ENCODE data around the gene HACD2. TPM values are rescaled to one million over a fixed set of nuclear protein-coding genes. Genes with fewer than 3 reads are reported as not detected.

HACD2 gene
- total RNA-seq, 4 donors from 2014 or later, result 50.9 to 72.9 (median 58.4) TPM

DNA sequence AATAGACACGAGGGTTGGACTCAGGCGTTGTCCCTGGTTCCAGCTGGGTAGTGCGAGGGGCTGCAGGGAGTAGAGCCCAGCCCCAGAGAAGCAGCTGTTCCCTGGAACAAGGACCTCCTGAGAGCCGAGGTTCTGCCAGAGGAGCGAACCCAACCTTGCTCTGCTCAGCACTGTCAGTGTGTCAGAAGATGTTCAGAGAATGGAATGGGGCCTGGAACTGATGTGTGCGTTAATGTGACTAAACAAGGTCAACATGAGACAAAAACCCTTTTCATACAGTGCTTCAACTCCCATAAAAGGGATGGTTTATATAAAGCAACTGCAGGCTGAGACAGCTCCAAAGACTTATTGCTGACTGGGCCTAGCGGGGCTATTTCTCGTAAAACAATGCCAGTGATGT lies 35.5 kb upstream of the HACD2 start:
- TF ChIP-seq, protein P1, sequence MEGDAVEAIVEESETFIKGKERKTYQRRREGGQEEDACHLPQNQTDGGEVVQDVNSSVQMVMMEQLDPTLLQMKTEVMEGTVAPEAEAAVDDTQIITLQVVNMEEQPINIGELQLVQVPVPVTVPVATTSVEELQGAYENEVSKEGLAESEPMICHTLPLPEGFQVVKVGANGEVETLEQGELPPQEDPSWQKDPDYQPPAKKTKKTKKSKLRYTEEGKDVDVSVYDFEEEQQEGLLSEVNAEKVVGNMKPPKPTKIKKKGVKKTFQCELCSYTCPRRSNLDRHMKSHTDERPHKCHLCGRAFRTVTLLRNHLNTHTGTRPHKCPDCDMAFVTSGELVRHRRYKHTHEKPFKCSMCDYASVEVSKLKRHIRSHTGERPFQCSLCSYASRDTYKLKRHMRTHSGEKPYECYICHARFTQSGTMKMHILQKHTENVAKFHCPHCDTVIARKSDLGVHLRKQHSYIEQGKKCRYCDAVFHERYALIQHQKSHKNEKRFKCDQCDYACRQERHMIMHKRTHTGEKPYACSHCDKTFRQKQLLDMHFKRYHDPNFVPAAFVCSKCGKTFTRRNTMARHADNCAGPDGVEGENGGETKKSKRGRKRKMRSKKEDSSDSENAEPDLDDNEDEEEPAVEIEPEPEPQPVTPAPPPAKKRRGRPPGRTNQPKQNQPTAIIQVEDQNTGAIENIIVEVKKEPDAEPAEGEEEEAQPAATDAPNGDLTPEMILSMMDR (IDR thresholded peaks at IDR 0.05; ENCODE audit: low read depth), result no peak

GRCh38 chr3:123618768-123619484 lies 34.1 kb upstream of the HACD2 start:
- TF ChIP-seq, protein P1 (IDR thresholded peaks at IDR 0.05; ENCODE audit: low read depth), result no peak

DNA sequence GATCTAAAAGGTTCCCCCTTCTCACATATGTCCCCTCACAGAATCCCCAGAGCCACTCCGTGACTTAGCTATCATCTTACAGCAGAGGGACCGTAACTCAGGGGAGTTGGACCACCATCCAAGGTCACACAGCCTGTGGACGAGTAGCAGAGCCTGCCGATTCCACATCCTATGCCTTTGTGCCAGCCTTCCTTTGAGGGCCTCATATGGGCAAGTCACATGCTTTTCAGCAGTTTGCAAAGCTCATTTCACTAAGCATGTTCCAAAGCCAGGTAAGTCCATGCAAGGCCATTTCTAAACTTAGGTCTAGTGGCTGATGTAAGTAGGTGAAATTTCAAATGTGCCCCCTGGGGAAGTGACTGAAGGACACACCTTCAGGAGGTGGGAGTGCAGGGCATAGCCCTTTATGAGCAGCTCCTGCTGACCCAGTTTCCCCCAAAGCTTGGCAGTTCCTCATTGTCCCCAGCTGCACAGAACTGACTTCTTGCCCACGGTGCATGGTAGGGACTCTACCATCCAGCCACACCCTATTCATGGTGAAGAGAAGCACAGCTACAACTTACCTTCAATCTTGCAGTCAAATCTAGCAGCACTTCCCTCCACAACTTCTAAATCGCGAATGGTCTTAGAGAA lies 33.3 kb upstream of the HACD2 start:
- TF ChIP-seq, protein P1 (IDR thresholded peaks at IDR 0.05; ENCODE audit: low read depth), result no peak

GRCh38 chr3:123616593-123616992 lies 31.7 kb upstream of the HACD2 start:
- TF ChIP-seq, protein P1 (IDR thresholded peaks at IDR 0.05; ENCODE audit: low read depth), result no peak

- TF ChIP-seq, protein P1 (IDR thresholded peaks at IDR 0.05; ENCODE audit: low read depth), result no peak
Observed at GRCh38 chr3:123613543-123613942, 28.7 kb upstream of the HACD2 start.

DNA sequence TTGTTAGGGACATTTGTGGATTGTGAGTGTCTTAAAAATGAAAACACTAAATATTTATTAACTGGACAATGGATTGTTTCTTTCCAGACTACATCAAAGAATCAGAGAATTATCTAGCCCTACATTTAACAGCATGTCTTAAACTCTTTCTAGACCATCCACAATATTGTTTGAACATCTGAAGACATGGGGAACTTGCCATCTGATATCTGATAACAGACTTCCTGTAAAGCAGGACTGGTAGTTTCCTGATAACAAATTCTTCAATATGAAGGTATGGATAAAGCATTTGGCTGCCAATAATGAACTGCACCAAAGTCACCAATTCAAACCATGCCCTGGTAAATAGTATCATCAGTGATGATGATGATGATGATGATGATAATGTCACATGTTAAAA lies 26.2 kb upstream of the HACD2 start:
- TF ChIP-seq, protein P1 (IDR thresholded peaks at IDR 0.05; ENCODE audit: low read depth), result no peak

DNA sequence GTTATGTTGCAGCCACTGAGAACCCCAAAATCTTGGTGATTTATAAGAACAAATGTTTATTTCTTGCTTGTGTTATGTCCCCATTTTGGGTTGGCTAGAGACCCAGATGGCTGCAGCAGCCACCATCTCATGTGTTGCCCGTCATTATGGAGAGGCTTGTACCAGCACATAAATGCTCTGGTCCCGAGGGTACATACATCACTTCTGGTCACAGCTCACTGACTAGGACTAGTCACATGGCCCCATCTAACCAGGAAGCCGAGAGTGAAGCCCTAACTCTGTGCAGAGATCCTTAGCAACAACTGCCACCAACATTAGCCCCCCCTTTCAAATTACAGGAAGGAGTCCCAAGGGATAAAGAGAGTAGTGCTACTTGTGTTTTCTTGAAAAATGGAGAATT lies 25.5 kb upstream of the HACD2 start:
- TF ChIP-seq, protein P1 (IDR thresholded peaks at IDR 0.05; ENCODE audit: low read depth), result no peak

Measured in subcutaneous adipose tissue (tissue), 4 donors.